Activated gamma-delta T cell treated with anti-CD3 and anti-CD28 coated beads, Interleukin-2, amount 50 U/mL, for 16 hours (primary cell): ENCODE measurements around the gene NRXN2.
"Not testable (repeated sequence)": the region's sequence is repeated elsewhere in the genome, so short reads cannot be mapped to it uniquely, and the experiment has no call there.

ENCODE experiments used
- DNase-seq: peaks from one replicate; pipeline ENCODE4 v3.0.0-alpha.2; 2020; ENCODE audit warnings: low read depth

The NRXN2 gene

DNA sequence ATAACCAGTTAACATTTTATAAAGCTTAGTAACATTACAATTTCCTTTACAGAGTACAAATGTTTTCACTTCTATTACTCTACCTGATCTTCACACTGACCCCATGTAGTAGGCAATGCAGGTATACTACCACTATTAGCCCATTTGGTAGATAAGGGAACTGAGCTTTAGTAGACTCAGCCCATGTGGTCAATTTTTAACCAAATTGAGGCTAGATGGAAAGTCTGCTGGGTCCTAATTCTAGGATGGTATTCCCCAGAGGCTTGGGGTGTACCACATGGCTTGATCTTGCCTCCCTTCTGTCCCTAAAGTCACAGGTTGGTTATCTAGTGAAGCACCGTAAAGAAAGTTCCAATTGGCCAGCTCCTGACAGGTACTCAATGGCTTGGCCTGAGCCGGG lies 48.2 kb downstream of the NRXN2 start:
- no peak for DNase-seq

DNA sequence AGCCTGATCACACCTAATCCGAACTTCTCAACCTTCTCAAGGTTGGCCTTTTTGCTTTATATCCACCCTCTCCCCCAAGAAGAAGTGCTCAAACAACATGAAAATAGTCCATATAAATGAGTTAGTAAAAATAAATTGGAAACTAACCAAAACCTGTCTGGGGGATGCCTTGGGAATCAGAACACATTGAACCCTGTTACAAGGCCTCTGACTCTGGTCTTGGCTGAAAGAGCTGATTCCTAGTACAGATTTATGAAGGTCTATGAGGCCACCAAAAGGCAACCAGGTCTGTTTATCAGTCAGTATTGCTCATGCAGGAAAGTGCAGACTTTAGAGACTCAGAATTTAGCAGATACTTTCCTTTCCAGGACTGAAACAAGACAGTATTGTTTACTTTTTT lies 49.7 kb downstream of the NRXN2 start:
- DNase-seq, result no peak

- DNase-seq, result no peak
Measured at GRCh38 chr11:64672875-64673274, 50.1 kb downstream of the NRXN2 start.

DNA sequence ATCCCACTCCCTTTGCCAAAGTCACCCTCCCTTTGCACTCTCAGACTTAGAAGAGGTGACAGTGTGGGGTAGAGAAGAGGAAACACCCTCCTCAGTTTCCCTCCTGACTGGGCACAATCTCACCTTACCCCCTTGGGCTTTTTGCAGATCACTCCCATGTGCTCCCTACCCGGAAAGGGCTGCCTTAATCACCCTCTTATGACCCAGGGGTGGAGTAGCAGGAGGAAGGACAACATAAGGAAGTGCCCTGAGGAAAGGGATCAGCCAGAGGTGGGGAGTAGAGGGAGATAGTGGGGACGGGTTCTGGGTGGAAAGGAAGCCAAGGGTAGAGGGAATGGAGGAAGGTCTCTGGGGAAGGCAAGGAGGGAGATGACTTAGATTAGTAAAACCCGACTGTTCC lies 52.0 kb downstream of the NRXN2 start:
- no peak for DNase-seq

GRCh38 chr11:64667154-64667745 lies 55.7 kb downstream of the NRXN2 start:
- no peak for DNase-seq

DNA sequence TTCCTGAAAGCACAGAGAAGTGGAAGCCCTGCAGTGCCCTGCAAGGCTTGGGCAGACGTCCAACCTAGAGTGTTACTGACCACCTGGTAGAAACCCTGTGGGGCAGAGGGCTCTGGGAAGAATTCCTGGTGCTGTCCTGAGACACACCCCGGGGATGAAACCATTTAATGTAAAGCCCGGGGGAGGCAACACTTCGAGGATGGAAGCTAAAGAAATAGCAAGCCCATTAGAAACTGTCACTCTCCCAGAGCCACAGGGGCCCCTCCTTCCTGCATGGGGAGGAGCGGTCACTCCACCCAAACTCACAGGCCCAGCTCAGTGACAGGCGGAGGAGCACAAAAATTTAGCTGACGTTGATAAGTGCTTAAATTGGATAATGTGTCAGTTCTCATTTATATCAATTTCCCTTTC lies 57.6 kb downstream of the NRXN2 start:
- DNase-seq, result no peak

GRCh38 chr11:64664236-64664870 lies 58.6 kb downstream of the NRXN2 start:
- DNase-seq, result not testable (repeated sequence)

DNA sequence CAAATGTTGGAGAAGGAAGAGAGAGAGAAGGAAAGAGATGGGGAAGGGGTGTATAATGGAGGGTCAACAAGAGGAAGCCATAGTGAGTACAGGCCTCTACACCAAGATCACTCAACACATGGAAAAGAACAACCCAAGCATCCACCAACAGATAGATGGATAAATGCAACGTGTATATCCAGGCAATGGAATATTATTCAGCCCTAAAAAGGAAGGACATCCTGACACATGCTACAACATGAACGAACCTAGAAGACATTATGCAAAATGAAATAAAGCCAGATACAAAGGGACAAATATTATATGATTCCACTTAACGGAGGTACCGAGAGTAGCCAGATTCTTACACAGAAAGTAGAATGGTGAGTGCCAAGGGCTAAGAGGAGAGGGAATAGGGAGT lies 59.3 kb downstream of the NRXN2 start:
- DNase-seq, result no peak

- DNase-seq, result no peak
Measured at GRCh38 chr11:64661614-64662013, 61.4 kb downstream of the NRXN2 start.

- DNase-seq, result no peak
Measured at GRCh38 chr11:64661146-64661545, 61.9 kb downstream of the NRXN2 start.

DNA sequence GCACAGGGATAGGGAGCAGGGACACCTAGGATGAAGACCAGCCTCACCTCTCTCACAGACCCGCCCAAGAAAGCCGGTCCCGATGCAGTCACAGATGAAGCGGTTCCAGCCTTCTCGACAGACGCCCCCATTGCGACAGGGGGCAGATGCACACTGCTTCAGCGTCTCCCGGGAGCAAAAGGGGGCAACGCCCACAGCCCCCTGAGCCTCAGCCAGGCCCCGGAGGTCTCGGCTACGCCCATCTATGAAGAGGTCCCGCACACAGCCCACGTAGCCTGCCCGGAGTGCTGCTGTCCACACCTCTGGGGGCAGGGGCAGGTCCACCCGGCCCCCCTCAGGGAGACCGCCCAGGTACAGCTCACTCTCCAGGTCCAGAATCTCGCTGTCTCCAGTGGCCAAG lies 62.3 kb downstream of the NRXN2 start:
- DNase-seq, result no peak

GRCh38 chr11:64660205-64660604 lies 62.8 kb downstream of the NRXN2 start:
- no peak for DNase-seq

GRCh38 chr11:64659417-64660144 lies 63.4 kb downstream of the NRXN2 start:
- DNase-seq, result no peak

GRCh38 chr11:64658265-64658664 lies 64.7 kb downstream of the NRXN2 start:
- no peak for DNase-seq

DNA sequence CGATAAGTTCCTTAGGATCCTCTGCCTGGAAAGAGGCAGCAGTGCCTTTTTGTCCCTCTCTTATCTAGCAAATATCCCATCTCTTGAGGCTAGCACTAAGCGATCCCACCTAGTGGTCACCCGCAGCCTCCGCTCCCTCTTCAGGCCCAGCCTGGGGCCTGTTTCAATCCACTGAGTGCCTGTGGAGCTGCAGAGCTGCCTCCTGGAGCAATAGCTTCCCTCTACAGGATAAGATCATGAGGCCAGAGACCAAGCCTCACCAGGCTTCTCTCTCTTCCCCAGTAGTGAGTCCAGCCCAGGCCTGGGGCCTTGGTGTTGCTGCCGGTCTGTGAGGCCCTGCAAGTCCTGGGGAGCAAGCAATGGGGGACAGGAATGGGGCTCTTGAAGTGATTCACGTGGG lies 66.1 kb downstream of the NRXN2 start:
- no peak for DNase-seq

- DNase-seq, result no peak
Measured at GRCh38 chr11:64655941-64656601, 66.9 kb downstream of the NRXN2 start.

- no peak for DNase-seq
Measured at GRCh38 chr11:64654958-64655541, 67.9 kb downstream of the NRXN2 start.

GRCh38 chr11:64654439-64654838 lies 68.6 kb downstream of the NRXN2 start:
- DNase-seq, result no peak

GRCh38 chr11:64653388-64653973 lies 69.5 kb downstream of the NRXN2 start:
- DNase-seq, result no peak

GRCh38 chr11:64652586-64653387 lies 70.2 kb downstream of the NRXN2 start:
- peak; percentile 57 for DNase-seq

- DNase-seq, result no peak
Measured at GRCh38 chr11:64650923-64651523, 72.0 kb downstream of the NRXN2 start.
